HG02884 (cell line): ENCODE measurements around the gene RHOT1.
"Not testable (repeated sequence)": the region's sequence is repeated elsewhere in the genome, so short reads cannot be mapped to it uniquely, and the experiment has no call there.

Source experiments
- ATAC-seq: cut with Tn5 transposase; IDR thresholded peaks from one replicate; pipeline ENCODE4 v1.9.1; 2021; ENCODE audit warnings: mild to moderate bottlenecking, moderate library complexity; ENCODE audit not compliant: unreplicated experiment

Gene RHOT1

GRCh38 chr17:32158870-32159585 lies 16.7 kb downstream of the RHOT1 start:
- no peak for ATAC-seq

GRCh38 chr17:32159586-32160438 lies 17.5 kb downstream of the RHOT1 start:
- no peak for ATAC-seq

GRCh38 chr17:32160526-32160925 lies 18.2 kb downstream of the RHOT1 start:
- ATAC-seq: no peak

- ATAC-seq: no peak
These were observed 18.7 kb downstream of the RHOT1 start for GRCh38 chr17:32161029-32161428.

GRCh38 chr17:32161506-32162365 lies 19.4 kb downstream of the RHOT1 start:
- ATAC-seq: no peak

GRCh38 chr17:32174889-32175288 lies 32.6 kb downstream of the RHOT1 start:
- ATAC-seq: no peak

- not testable (repeated sequence) for ATAC-seq
These were observed 36.4 kb downstream of the RHOT1 start for GRCh38 chr17:32178679-32179078.

- not testable (repeated sequence) for ATAC-seq
These were observed 36.8 kb downstream of the RHOT1 start for GRCh38 chr17:32179103-32179502.

- not testable (repeated sequence) for ATAC-seq
These were observed 37.2 kb downstream of the RHOT1 start for GRCh38 chr17:32179526-32179925.

GRCh38 chr17:32180262-32180661 lies 38.0 kb downstream of the RHOT1 start:
- not testable (repeated sequence) for ATAC-seq

GRCh38 chr17:32185875-32186274 lies 43.6 kb downstream of the RHOT1 start:
- ATAC-seq: no peak

- ATAC-seq: no peak
These were observed 45.0 kb downstream of the RHOT1 start for GRCh38 chr17:32187271-32187670.

GRCh38 chr17:32189343-32189742 lies 47.0 kb downstream of the RHOT1 start:
- no peak for ATAC-seq

GRCh38 chr17:32191306-32191705 lies 49.0 kb downstream of the RHOT1 start:
- ATAC-seq: no peak

- ATAC-seq: no peak
These were observed 50.1 kb downstream of the RHOT1 start for GRCh38 chr17:32192379-32192778.

- ATAC-seq: no peak
These were observed 55.7 kb downstream of the RHOT1 start for GRCh38 chr17:32197987-32198386.

- ATAC-seq: no peak
These were observed 64.6 kb downstream of the RHOT1 start for GRCh38 chr17:32206861-32207260.

- ATAC-seq: no peak
These were observed 66.1 kb downstream of the RHOT1 start for GRCh38 chr17:32208436-32208835.

- no peak for ATAC-seq
These were observed 67.3 kb downstream of the RHOT1 start for GRCh38 chr17:32209608-32210007.

- no peak for ATAC-seq
These were observed 69.4 kb downstream of the RHOT1 start for GRCh38 chr17:32211671-32212070.

GRCh38 chr17:32215696-32216095 lies 73.4 kb downstream of the RHOT1 start:
- no peak for ATAC-seq
